ENCODE results near the gene SYNPO.

The SYNPO gene

GRCh38 chr5:150608991-150609390 is 31.5 kb upstream of the SYNPO start:
- no peak for DNase-seq (ENCODE audit: low read depth)

GRCh38 chr5:150609843-150610584 is 30.4 kb upstream of the SYNPO start:
- no peak for DNase-seq (ENCODE audit: low read depth)

- no peak for DNase-seq (ENCODE audit: low read depth)
Observed at GRCh38 chr5:150611026-150611425, 29.4 kb upstream of the SYNPO start.

- no peak for DNase-seq (ENCODE audit: low read depth)
Observed at GRCh38 chr5:150612405-150612804, 28.1 kb upstream of the SYNPO start.

GRCh38 chr5:150612905-150613670 is 27.4 kb upstream of the SYNPO start:
- DNase-seq (ENCODE audit: low read depth): no peak

- DNase-seq (ENCODE audit: low read depth): no peak
Observed at GRCh38 chr5:150613991-150614660, 26.3 kb upstream of the SYNPO start.

- DNase-seq (ENCODE audit: low read depth): no peak
Observed at GRCh38 chr5:150614661-150615060, 25.8 kb upstream of the SYNPO start.

GRCh38 chr5:150615141-150615699 is 25.2 kb upstream of the SYNPO start:
- no peak for DNase-seq (ENCODE audit: low read depth)

GRCh38 chr5:150616024-150616470 is 24.4 kb upstream of the SYNPO start:
- DNase-seq (ENCODE audit: low read depth): no peak

- DNase-seq (ENCODE audit: low read depth): no peak
Observed at GRCh38 chr5:150616506-150616905, 24.0 kb upstream of the SYNPO start.

- DNase-seq (ENCODE audit: low read depth): no peak
Observed at GRCh38 chr5:150618163-150618562, 22.3 kb upstream of the SYNPO start.

GRCh38 chr5:150618588-150619281 is 21.7 kb upstream of the SYNPO start:
- no peak for DNase-seq (ENCODE audit: low read depth)

- DNase-seq (ENCODE audit: low read depth): no peak
Observed at GRCh38 chr5:150619359-150620230, 20.9 kb upstream of the SYNPO start.

GRCh38 chr5:150621301-150621700 is 19.2 kb upstream of the SYNPO start:
- no peak for DNase-seq (ENCODE audit: low read depth)

GRCh38 chr5:150622157-150622556 is 18.3 kb upstream of the SYNPO start:
- DNase-seq (ENCODE audit: low read depth): no peak

- DNase-seq (ENCODE audit: low read depth): no peak
Observed at GRCh38 chr5:150623152-150623877, 17.1 kb upstream of the SYNPO start.

GRCh38 chr5:150623878-150624216 is 16.6 kb upstream of the SYNPO start:
- DNase-seq (ENCODE audit: low read depth): no peak

- no peak for DNase-seq (ENCODE audit: low read depth)
Observed at GRCh38 chr5:150624334-150625163, 15.9 kb upstream of the SYNPO start.

- DNase-seq (ENCODE audit: low read depth): no peak
Observed at GRCh38 chr5:150625164-150625535, 15.3 kb upstream of the SYNPO start.

All from CMK (cell line).